Activated naive CD8-positive, alpha-beta T cell treated with anti-CD3 and anti-CD28 coated beads for 36 hours (primary cell): Measurements from ENCODE around the gene BAZ1B. TPM values are rescaled to one million over a fixed set of nuclear protein-coding genes. Genes with fewer than 3 reads are reported as not detected.
"Not testable (repeated sequence)": the region's sequence is repeated elsewhere in the genome, so short reads cannot be mapped to it uniquely, and the experiment has no call there.

Source experiments
- DNase-seq: peaks from one replicate; pipeline ENCODE4 v3.0.0; 2021
- H3K27ac Mint-ChIP-seq: one replicate; pipeline ENCODE4 v1.8.0; 2022; ENCODE audit warnings: mild to moderate bottlenecking, moderate library complexity, mixed read lengths
- H3K27me3 Mint-ChIP-seq: one replicate; pipeline ENCODE4 v1.8.0; 2022; ENCODE audit warnings: mild to moderate bottlenecking, mixed read lengths
- H3K36me3 Mint-ChIP-seq: one replicate; pipeline ENCODE4 v1.8.0; 2021; ENCODE audit warnings: mild to moderate bottlenecking, mixed read lengths
- H3K4me1 Mint-ChIP-seq: one replicate; pipeline ENCODE4 v1.8.0; 2021; ENCODE audit warnings: mixed read lengths
- H3K4me3 Mint-ChIP-seq: one replicate; pipeline ENCODE4 v1.8.0; 2022; ENCODE audit warnings: mild to moderate bottlenecking, moderate library complexity, mixed read lengths
- H3K9me3 Mint-ChIP-seq: one replicate; pipeline ENCODE4 v1.8.0; 2022; ENCODE audit warnings: mixed read lengths
- total RNA-seq, 2 experiments: library from RNA; stranded (reverse); gene quantifications; one replicate each; pipeline ENCODE4 v1.2.3, GENCODE V29; 2021

Gene BAZ1B
- total RNA-seq, 2 experiments from 2014 or later = 107 to 108 TPM

DNA sequence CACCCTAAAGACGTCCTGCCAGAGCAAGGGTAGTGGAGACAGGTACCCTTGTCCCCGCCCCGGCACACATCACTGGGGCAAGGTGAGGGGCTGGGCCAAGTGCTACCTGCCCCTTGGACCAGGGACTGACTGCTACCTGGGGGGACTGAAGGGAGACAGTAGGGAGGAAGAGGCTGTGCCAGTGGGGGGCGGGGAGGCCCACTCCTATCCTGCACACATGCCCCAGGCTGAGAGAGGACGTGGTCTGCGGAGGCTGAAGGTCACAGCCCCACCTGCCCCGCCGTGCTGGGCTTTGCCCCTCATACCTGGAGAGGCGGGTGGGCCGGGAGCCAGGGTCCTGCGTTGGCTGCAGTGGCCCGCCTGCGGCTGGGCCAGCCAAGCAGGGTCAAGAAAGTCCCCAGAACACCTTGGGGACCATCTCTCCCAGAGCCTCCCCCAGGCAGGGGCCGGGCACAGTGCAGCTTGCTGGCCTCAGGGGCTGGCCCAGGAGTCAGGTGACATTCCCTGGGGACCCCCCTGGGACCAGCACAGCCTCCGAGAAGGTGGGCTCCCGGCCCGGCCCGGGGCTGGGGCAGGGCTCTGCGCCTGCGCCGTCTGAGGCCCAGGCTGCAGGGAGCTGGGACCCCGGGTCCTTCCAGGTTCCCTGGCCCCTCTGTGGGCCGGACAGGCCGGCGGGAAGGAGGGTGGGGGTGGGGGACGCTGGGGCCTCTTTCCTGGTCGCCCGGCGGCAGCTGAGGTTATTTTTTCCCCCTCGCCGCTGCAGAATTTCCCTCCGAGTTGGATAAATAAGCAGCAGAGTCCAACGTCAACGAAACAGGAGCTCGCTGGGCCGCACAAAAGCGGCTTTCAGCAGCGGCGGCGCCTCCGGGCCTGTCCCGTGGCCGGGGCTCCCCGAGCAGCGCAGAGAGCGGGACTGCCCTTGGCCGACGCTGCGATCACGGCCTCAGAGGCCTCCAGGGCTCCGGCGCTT, 98.3 kb downstream of the BAZ1B start:
- Mint-ChIP-seq H3K9me3 (no peaks in the 10 kb centered on the region), H3K4me3 (no peak overlapping the region), H3K4me1 (no peaks in the 10 kb centered on the region), H3K36me3 (no peaks in the 10 kb centered on the region), H3K27ac (no peak overlapping the region), H3K27me3 (peaks cover 13% of the 10 kb centered on the region)
- no peak for DNase-seq

DNA sequence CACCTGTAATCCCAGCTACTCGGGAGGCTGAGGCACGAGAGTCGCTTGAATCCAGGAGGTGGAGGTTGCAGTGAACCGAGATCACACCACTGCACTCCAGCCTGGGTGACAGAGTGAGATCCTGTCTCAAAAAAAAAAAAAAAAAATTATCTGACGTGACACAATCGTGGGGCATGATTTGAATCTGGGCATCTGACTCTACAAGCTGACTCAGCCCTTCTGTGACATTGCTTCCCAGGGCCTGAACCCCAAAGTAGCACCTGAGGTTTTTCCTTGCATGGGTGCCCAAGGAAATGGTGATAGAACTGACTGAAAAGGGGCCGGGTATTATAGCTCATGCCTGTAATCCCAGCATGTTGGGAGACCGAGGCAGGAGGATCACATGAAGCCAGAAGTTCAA, 101.5 kb downstream of the BAZ1B start:
- not testable (repeated sequence) for H3K27ac Mint-ChIP-seq, H3K36me3 Mint-ChIP-seq, H3K4me1 Mint-ChIP-seq, H3K9me3 Mint-ChIP-seq, H3K4me3 Mint-ChIP-seq, DNase-seq
- H3K27me3 Mint-ChIP-seq = peaks cover 13% of the 10 kb centered on the region

DNA sequence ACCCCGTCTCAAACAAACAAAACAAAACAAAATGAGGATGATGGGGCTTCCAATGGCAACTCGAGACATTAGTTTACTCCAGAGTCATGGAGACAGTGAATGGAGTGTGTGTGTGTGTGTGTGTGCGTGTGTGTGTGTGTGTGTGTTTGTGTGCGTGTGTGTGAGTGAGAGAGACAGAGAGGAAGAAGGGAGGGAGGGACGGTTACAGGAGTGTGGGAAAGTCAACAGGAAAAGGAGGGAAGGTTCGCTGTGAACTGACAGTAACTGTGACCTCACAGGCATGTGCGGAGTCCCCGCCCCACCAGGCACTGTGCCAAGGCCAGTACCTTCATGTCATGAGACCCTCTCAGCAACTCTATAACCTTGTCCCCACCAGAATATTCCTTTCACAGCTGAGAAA, 102.1 kb downstream of the BAZ1B start:
- H3K36me3 Mint-ChIP-seq, H3K27ac Mint-ChIP-seq, DNase-seq, H3K4me1 Mint-ChIP-seq, H3K9me3 Mint-ChIP-seq, H3K4me3 Mint-ChIP-seq: not testable (repeated sequence)
- H3K27me3 Mint-ChIP-seq = peaks cover 10% of the 10 kb centered on the region

DNA sequence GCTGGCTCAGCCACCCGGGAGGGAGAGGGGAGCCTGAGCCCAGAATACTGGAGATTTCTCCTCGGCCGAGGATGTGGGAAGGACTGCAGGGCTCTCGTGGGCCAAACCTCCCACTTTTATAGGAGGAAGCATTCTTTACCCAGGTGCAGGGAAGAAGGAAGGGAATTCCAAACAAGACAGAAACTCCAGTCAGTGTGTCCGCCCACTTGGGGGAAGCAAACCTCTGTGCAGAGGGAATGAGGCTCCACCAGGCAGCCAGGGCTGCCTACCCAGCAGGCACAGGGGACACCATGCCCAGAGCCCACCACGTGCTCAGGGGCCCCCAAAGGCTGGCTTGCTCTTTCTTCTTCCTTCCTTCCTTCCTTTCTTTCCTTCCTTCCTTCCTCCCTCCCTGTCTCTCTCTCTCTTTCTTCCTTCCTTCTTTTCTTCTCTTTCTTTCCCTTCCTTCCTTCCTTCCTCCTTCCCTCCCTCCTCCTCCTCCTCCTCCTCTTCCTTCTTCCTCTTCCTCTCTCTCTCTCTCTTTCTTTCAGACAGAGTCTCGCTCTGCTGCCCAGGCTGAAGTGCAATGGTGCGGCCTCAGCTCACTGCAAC, 103.9 kb downstream of the BAZ1B start:
- Mint-ChIP-seq H3K27ac (no peak overlapping the region), H3K36me3 (no peaks in the 10 kb centered on the region), H3K4me1 (peaks cover 3% of the 10 kb centered on the region), H3K9me3 (no peaks in the 10 kb centered on the region), H3K4me3 (no peak overlapping the region), H3K27me3 (peaks cover under 1% of the 10 kb centered on the region)
- no peak for DNase-seq

DNA sequence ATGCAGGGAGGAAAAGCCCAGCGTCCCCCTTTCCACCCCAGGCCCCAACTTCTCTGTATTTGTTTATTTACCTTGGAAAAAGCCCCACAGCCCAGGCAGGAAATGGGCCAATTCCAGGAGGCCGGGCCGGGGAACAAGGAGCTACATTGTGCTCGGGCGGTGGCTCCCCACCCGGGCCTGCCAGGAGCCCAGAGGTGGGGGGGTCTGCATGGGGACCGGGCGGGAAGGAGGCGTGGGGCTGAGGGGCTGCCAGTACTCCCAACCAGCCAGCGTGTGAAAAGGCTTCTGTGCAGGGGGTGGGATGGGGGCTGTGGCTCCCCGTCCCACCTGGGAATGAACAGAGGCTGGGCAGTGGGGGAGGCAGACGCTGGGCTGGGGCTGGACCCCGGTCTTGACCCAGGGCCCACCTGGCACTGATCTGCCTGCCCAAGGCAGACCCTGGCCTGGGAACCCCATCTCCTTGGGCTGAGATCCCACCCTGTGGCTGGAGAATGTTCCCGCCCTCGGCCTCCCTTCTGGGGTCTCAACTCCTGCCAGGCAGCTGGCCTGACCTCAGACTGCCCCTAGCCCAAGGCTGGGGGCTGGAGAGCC, 111.5 kb downstream of the BAZ1B start:
- not testable (repeated sequence) for H3K27ac Mint-ChIP-seq, DNase-seq, H3K27me3 Mint-ChIP-seq, H3K9me3 Mint-ChIP-seq, H3K4me1 Mint-ChIP-seq, H3K36me3 Mint-ChIP-seq, H3K4me3 Mint-ChIP-seq

DNA sequence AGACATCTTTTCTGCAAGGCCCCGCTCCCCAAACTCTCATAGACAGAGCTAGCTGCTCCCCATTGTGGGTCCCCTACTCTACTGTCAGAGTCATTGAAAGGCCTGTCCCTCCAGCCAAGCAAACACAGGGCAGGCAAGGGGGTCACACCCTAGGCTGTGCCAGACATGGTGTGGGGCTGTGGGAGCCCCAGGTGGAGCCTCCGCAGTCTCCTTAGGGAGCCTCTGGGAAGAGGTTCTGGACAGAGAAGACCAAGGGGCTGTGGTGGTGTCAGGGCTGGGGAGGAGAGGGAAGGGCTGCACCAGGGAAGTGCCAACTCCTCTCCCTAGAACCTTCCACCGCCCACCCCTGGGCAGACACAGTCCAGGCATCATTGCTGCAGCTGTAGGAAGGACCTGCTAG, 117.2 kb downstream of the BAZ1B start:
- H3K4me3 Mint-ChIP-seq, H3K36me3 Mint-ChIP-seq, H3K4me1 Mint-ChIP-seq, H3K27me3 Mint-ChIP-seq, DNase-seq, H3K27ac Mint-ChIP-seq, H3K9me3 Mint-ChIP-seq: not testable (repeated sequence)

DNA sequence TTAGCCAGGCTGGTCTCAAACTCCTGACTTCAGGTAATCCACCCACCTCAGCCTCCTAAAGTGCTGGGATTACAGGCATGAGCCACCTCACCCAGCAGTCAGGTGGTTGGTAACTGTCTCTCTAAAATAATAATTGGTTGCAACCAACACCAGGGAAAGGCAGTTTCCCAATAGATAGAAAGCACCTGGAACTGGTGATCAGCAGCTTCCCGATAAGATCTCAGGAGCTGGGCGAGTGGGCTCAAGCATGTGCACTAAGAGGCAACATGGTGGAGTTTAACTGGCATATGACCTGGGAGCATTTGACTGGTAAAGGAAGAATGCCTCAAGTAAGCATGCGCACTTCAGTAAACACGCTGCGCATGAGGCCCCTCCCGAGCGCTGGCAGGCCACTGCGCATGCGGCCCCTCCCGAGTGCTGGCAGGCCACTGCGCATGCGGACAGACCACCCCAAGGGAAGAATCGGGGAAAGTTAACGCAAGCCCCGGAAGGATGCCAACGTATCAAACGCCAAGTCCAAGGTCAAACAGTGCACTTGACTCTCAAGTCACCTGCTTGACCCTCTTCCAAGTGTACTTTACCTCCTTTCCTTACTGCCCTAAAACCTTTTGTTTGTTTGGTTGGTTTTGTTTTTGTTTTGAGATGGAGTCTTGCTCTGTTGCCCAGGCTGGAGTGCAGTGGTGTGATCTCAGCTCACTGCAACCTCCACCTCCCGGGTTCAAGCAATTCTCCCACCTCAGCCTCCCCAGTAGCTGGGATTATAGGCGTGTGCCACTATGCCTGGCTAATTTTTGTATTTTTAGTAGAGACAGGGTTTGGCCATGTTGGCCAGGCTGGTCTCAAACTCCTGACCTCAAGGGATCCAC, 122.7 kb downstream of the BAZ1B start:
- H3K9me3 Mint-ChIP-seq, H3K36me3 Mint-ChIP-seq, H3K27ac Mint-ChIP-seq, H3K4me1 Mint-ChIP-seq, H3K27me3 Mint-ChIP-seq: not testable (repeated sequence)
- peak overlapping the region; percentile 3 for H3K4me3 Mint-ChIP-seq
- peak; percentile 78 for DNase-seq

DNA sequence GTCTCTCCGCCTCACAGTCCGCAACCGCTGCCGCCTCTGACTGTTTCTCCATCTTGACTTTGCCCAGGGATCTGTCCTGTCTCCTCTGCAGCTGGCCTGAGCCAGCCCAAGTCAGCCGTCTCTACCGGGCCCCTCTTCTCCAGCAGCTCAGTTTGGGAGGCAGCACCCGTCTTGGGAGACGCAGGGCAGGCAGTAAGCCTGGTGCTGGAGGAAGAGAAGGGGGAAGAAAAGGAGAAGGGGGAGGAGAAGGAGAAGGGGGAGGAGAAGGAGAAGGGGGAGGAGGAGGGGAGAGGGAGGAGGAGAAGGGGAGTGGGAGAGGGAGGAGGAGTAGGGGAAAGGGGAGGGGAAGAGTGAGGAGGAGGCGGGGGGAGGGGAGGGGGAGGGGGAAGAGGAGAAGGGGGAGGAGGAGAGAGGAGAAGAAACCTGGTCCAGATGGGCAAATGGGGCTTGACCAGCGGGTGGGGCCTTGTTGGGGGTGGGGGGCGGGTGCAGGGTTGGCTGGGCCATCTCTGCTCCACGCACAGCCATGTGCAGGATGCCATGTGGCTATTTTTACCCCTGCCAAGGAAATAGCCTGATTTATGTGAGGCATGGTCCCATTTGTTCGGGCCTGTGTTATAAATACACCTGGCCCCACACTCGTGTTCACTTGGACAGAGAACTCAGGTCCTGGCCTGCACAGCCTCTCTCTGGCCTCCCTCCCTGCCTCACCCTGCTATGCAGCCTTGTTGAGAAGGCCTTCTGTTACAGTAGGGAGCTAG, 124.4 kb downstream of the BAZ1B start:
- H3K4me3 Mint-ChIP-seq = no peak overlapping the region
- no peaks in the 10 kb centered on the region for H3K4me1 Mint-ChIP-seq
- no peak overlapping the region for H3K27ac Mint-ChIP-seq
- no peak for DNase-seq
- H3K9me3 Mint-ChIP-seq = no peaks in the 10 kb centered on the region
- no peaks in the 10 kb centered on the region for H3K36me3 Mint-ChIP-seq
- H3K27me3 Mint-ChIP-seq = peaks cover 5% of the 10 kb centered on the region

DNA sequence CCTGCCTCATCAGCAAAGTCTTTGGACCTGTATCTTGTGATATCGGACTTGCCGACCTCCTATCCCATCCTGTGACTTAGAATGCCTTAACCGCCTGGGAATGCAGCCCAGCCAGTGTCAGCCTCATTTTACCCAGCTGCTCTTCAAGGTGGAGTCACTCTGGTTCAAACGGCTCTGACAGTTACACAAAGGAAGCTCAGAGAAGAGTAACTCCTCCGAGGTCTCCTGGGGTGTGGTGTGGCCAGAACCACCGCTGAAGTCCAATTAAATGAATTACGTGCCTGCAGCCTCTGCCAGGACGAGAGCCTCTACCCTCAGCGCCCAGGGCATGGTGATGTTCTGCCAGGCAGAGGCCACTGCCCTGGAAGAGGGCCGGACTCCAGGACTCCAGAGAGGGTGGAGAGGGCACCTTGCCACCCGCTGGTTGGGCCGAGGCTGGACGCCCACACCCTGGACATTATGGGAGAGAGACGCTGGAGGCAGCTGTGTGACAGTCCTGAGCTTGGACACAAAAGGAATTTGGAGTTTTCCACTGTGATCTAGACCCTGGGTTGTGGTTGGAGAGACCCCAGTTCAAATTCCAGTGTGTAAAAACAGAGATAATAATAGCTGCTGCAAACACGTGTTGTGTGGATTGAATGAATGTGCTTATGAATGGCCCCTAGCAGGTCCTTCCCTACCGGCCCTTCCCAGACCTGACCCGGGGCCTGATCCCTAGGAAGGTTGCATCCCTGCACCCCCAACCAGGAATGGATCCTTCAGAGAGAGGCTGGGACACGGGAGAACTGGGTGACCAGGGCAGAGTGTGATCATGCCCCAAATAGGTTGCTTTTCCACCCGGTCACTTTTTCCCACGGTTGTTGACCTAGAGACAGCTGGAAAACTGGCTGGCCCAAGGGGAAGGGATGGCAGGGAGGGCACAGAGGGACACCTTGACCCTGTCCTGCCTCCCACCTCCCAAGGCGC, 126.3 kb downstream of the BAZ1B start:
- no peak overlapping the region for H3K27ac Mint-ChIP-seq
- DNase-seq = no peak
- no peaks in the 10 kb centered on the region for H3K4me1 Mint-ChIP-seq
- no peaks in the 10 kb centered on the region for H3K36me3 Mint-ChIP-seq
- H3K27me3 Mint-ChIP-seq = peaks cover 5% of the 10 kb centered on the region
- H3K9me3 Mint-ChIP-seq = no peaks in the 10 kb centered on the region
- H3K4me3 Mint-ChIP-seq = no peak overlapping the region

DNA sequence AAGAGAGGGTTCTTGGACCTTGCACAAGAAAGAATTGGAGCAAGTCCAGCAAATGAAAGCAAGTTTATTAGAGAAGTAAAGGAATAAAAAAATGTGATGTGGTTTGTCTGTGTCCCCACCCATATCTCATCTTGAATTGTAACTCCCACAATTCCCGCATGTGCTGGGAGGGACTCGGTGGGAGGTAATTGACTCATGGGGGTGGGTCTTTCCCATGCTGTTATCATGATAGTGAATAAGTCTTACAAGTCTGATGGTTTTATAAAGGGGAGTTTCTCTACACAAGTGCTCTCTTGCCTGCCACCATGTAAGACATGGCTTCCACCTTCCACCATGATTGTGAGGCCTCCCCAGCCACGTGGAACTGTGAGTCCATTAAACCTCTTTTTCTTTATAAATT, 127.7 kb downstream of the BAZ1B start:
- Mint-ChIP-seq H3K9me3 (peaks cover 5% of the 10 kb centered on the region), H3K27me3 (peaks cover 5% of the 10 kb centered on the region), H3K27ac (no peak overlapping the region), H3K4me1 (no peaks in the 10 kb centered on the region), H3K4me3 (no peak overlapping the region), H3K36me3 (no peaks in the 10 kb centered on the region)
- no peak for DNase-seq

DNA sequence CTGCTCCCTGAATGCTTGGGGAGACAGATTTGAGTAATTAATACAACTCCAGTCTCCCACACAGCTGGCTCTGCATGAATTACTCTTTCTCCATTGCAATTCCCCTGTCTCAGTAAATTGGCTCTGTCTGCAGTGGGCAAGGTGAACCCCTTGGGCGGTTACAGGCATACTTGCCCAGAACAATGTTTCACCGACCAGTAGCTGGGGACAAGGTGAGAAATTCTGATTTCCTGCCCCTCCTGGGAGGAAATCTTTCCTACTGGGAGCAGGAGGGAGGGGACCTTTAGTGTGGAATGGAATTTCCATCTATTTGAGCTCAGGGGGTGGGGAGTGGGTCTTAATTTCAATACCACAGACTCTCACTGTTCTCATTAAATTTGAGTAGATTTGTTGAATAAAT, 130.7 kb downstream of the BAZ1B start:
- no peak overlapping the region for H3K4me3 Mint-ChIP-seq
- peaks cover 5% of the 10 kb centered on the region for H3K36me3 Mint-ChIP-seq
- no peak for DNase-seq
- no peaks in the 10 kb centered on the region for H3K4me1 Mint-ChIP-seq
- peaks cover 5% of the 10 kb centered on the region for H3K27me3 Mint-ChIP-seq
- no peak overlapping the region for H3K27ac Mint-ChIP-seq
- H3K9me3 Mint-ChIP-seq = peaks cover 21% of the 10 kb centered on the region
